ENCODE measurements around the gene PLPP4.

- TF ChIP-seq EZH2phosphoT487 (IDR thresholded peaks at IDR 0.05; ENCODE audit: low read length) (no peak), CTCF (IDR thresholded peaks at IDR 0.05; ENCODE audit: low read length) (no peak), EZH2 (optimal IDR thresholded peaks at IDR 0.05; ENCODE audit: low read depth, low read length) (no peak)
Observed at GRCh38 chr10:120424198-120424464, 32.9 kb upstream of the PLPP4 start.

All from MM.1S (cell line).